Vagina (tissue), 2 donors: ENCODE results near the gene TNFRSF8. TPM values are rescaled to one million over a fixed set of nuclear protein-coding genes. Genes with fewer than 3 reads are reported as not detected.
A peak's percentile ranks its signal among the peaks of the same experiment; 100 is the strongest.

Experiments
- DNase-seq, 2 donors: peaks; one replicate each; pipeline ENCODE4 v3.0.0-alpha.2; 2017; ENCODE audit errors: extremely low spot score in 2 of 2
- H3K27ac ChIP-seq: fragments of 200-600 bp; sonication (generic); one replicate; pipeline ENCODE4 v1.5.1; 2019
- H3K27me3 ChIP-seq: fragments of 200-600 bp; sonication (generic); one replicate; pipeline ENCODE4 v1.5.1; 2019
- H3K36me3 ChIP-seq, 2 donors: fragments of 200-600 bp; sonication (generic); one replicate each; pipeline ENCODE4 v1.5.1; 2017 to 2019
- H3K4me1 ChIP-seq: fragments of 200-600 bp; sonication (generic); one replicate; pipeline ENCODE4 v1.5.1; 2019
- H3K4me3 ChIP-seq, 2 donors: fragments of 200-600 bp; sonication (generic); 1 replicate in 1 of 2; 2 replicates in 1 of 2; pipeline ENCODE4 v1.5.1; 2016 to 2019
- H3K9me3 ChIP-seq: fragments of 200-600 bp; sonication (generic); one replicate; pipeline ENCODE4 v1.5.1; 2019
- POLR2A ChIP-seq, 2 donors: fragments of 450-650 bp; IDR thresholded peaks; one replicate each; pipeline ENCODE4 v1.6.1; 2017; ENCODE audit warnings: antibody characterized with exemption in 2 of 2, mild to moderate bottlenecking in 2 of 2, moderate library complexity in 2 of 2
- POLR2AphosphoS5 ChIP-seq, 2 donors: sonication (generic); formaldehyde crosslinking; IDR thresholded peaks; one replicate each; pipeline ENCODE4 v1.9.0; 2017; ENCODE audit warnings: antibody characterized with exemption in 2 of 2, mild to moderate bottlenecking in 2 of 2, low read depth in 1 of 2; ENCODE audit not compliant: insufficient read depth in 1 of 2
- intact Hi-C: fragments of 100-400 bp; cut with DNase I; formaldehyde crosslinking; loops from one replicate; pipeline ENCODE4 v1.15.1; 2023
- microRNA-seq: library from miRNA; unstranded; fragments of <30 nt; microRNA quantifications from one replicate; pipeline ENCODE4, GENCODE V29; 2017; ENCODE audit warnings: borderline number of aligned reads, borderline replicate concordance
- small RNA-seq: library from RNA; depleted of rRNA; stranded (forward); fragments of <200 nt; gene quantifications from one replicate; pipeline ENCODE3, GENCODE V24; 2016
- total RNA-seq: library from RNA; depleted of rRNA; stranded (reverse); fragments of >200 nt; gene quantifications from one replicate; pipeline ENCODE4 v1.2.3, GENCODE V29; 2016
- TF ChIP-seq, protein P1 (sequence below), 3 experiments: fragments of 450-650 bp in 2 of 3; fragments of 200-600 bp in 1 of 3; sonication (generic) in 1 of 3; IDR thresholded peaks; one replicate each; pipeline ENCODE4 v1.5.1; 2017 to 2019; ENCODE audit warnings: antibody characterized with exemption in 3 of 3, mild to moderate bottlenecking in 2 of 3, moderate library complexity in 2 of 3

TNFRSF8 gene
- total RNA-seq, 1 donor from 2014 or later, result 1.2 TPM

DNA sequence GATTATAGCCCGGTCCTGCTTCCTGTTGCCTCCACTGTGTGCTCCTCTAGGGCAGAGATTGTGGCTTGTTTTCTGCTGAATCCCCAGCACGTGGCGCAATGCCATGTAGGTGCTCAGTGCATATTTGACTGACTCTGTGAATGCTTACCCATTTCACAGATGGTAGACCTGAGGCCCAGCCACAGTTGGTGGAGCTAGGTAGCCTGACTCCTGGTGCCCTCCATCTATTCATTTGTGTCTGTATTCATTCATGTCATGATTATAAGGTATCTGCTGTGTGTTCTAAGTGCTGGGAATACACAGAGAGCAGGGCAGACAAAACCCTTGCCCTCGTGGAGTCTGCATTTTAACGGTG lies 126.2 kb downstream of the TNFRSF8 start:
- peak overlapping the region; percentile 27 for H3K27ac ChIP-seq
- no peak overlapping the region for H3K4me3 ChIP-seq
- intact Hi-C loops, result no loop called here
- H3K27me3 ChIP-seq, result no peaks in the 10 kb centered on the region
- TF ChIP-seq POLR2AphosphoS5 (IDR thresholded peaks at IDR 0.05; ENCODE audit: insufficient read depth in 1 of 2, low read depth in 1 of 2) (no peak), POLR2A (IDR thresholded peaks at IDR 0.05) (no peak)
- TF ChIP-seq, protein P1, sequence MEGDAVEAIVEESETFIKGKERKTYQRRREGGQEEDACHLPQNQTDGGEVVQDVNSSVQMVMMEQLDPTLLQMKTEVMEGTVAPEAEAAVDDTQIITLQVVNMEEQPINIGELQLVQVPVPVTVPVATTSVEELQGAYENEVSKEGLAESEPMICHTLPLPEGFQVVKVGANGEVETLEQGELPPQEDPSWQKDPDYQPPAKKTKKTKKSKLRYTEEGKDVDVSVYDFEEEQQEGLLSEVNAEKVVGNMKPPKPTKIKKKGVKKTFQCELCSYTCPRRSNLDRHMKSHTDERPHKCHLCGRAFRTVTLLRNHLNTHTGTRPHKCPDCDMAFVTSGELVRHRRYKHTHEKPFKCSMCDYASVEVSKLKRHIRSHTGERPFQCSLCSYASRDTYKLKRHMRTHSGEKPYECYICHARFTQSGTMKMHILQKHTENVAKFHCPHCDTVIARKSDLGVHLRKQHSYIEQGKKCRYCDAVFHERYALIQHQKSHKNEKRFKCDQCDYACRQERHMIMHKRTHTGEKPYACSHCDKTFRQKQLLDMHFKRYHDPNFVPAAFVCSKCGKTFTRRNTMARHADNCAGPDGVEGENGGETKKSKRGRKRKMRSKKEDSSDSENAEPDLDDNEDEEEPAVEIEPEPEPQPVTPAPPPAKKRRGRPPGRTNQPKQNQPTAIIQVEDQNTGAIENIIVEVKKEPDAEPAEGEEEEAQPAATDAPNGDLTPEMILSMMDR (IDR thresholded peaks at IDR 0.05), result no peak
- no peak for DNase-seq
- peaks cover 50% of the 10 kb centered on the region for H3K4me1 ChIP-seq
- H3K9me3 ChIP-seq, result no peaks in the 10 kb centered on the region
- H3K36me3 ChIP-seq, result peaks cover 0 to 29% of the 10 kb centered on the region in 2 donors

DNA sequence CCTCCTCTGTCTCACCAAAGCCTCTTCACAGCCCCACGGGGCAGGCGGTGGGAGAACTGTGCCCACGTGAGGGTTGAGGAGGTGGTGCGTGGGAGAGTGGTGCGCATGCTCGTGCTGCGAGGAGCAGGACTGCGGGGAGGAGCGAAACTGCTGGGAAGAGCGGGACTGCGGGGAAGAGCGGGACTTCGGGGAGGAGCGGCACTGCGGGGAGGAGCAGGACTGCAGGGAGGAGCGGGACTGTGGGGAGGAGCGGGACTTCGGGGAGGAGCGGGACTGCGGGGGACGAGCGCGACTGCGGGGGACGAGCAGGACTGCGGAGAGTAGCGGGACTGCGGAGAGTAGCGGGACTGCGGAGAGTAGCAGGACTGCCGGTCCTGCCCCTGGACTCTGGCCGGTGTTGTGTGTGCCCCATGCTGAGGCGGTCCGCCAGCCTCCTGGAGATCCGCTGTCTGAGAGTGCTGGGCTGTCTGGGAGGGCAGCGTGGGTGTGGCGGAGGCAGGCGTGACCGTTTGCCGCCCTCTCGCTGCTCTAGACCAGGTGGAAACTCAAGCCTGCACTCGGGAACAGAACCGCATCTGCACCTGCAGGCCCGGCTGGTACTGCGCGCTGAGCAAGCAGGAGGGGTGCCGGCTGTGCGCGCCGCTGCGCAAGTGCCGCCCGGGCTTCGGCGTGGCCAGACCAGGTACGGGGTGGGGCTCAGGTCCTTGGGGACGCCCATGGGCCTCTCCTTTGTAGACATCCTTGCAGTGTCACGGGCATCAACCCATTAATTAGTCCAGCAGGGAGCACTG lies 128.3 kb downstream of the TNFRSF8 start:
- H3K4me3 ChIP-seq, result no peak overlapping the region
- peaks cover 0 to 35% of the 10 kb centered on the region in 2 donors for H3K36me3 ChIP-seq
- intact Hi-C loops, result no loop called here
- H3K27me3 ChIP-seq, result no peaks in the 10 kb centered on the region
- H3K27ac ChIP-seq, result no peak overlapping the region
- TF ChIP-seq POLR2AphosphoS5 (IDR thresholded peaks at IDR 0.05; ENCODE audit: insufficient read depth in 1 of 2, low read depth in 1 of 2) (no peak), POLR2A (IDR thresholded peaks at IDR 0.05) (no peak)
- TF ChIP-seq, protein P1 (IDR thresholded peaks at IDR 0.05), result no peak
- no peak for DNase-seq
- H3K4me1 ChIP-seq, result peaks cover 28% of the 10 kb centered on the region
- H3K9me3 ChIP-seq, result no peaks in the 10 kb centered on the region

Small RNAs within 50 kb of the gene (microRNA-seq; reads per million reads assigned to microRNA genes)
- gene MIR4632 (not detected), gene MIR6729 (not detected), gene MIR7846 (not detected)

Small RNAs within 50 kb of the gene (small RNA-seq; reads per million reads assigned to genes)
- not detected for gene AL096840.1
- not detected for gene MIR4632
- gene MIR6729, result not detected
- not detected for gene RF00019
- gene RN7SL649P, result not detected
- gene RNU6-777P, result not detected
- gene RPL23AP89, result not detected

Other genes starting within 250 kb of the TNFRSF8 start
- gene NPPA, start 215.5 kb upstream of the TNFRSF8 start, total RNA-seq, result not detected
- not detected for gene NPPB, start 204.4 kb upstream of the TNFRSF8 start, total RNA-seq
- gene KIAA2013, start 136.9 kb upstream of the TNFRSF8 start, total RNA-seq, result 51.1 TPM
- 42.2 TPM for gene PLOD1, start 128.6 kb upstream of the TNFRSF8 start, total RNA-seq
- 61.6 TPM for gene MFN2, start 82.9 kb upstream of the TNFRSF8 start, total RNA-seq
- 34.6 TPM for gene MIIP, start 43.8 kb upstream of the TNFRSF8 start, total RNA-seq
- gene TNFRSF1B, start 103.7 kb downstream of the TNFRSF8 start, total RNA-seq, result 41.0 TPM
- 88.9 TPM for gene VPS13D, start 166.7 kb downstream of the TNFRSF8 start, total RNA-seq